Measurements from ENCODE around the gene NDUFAB1. TPM values are rescaled to one million over a fixed set of nuclear protein-coding genes. Genes with fewer than 3 reads are reported as not detected.

The NDUFAB1 gene
- total and polyA plus RNA-seq, 2 of the 13 experiments (the other 11 are each of a cell fraction or from before 2014, with no cell fraction given): 221 to 601 TPM

GRCh38 chr16:23595246-23595950 is 718 bp downstream of the NDUFAB1 start:
- WGBS (ENCODE audit: low lambda C conversion rate): 6% methylated on average over 34 of the region's 34 CpGs
- in situ Hi-C loops (cut with HindIII; ENCODE audit: extremely low pct_ligation_motif_present, low pct_unique_long_range_greater_than_20kb) (no loop called here), intact Hi-C loops (cut with micrococcal nuclease; ENCODE audit: unreplicated experiment) (no loop called here)
- Histone ChIP-seq H3K4me2 (ENCODE audit: low read depth, low read length) (peak overlapping the region; percentile 93), H3K9me3 (ENCODE audit: low read length) (no peaks in the 10 kb centered on the region), H3K36me3 (replicated peaks in 1 of 2; ENCODE audit: control insufficient read depth in 1 of 2, insufficient read depth in 2 of 2, low read length in 2 of 2) (peaks cover 22 to 34% of the 10 kb centered on the region in 2 experiments), H3K27ac (ENCODE audit: extremely low read length, insufficient read depth, low read length) (peak overlapping the region; percentile 80), H3K4me1 (ENCODE audit: insufficient read depth, low read length) (peaks cover 31% of the 10 kb centered on the region), H3K27me3 (ENCODE audit: control insufficient read depth in 1 of 2, insufficient read depth in 2 of 2, low read length in 2 of 2) (peaks cover 0 to 5% of the 10 kb centered on the region in 2 experiments; a peak in 1 of 5 replicates), H3K9ac (ENCODE audit: insufficient read depth, low read depth, low read length) (peak overlapping the region; percentile 97), H3K79me2 (ENCODE audit: insufficient read depth, low read length) (peaks cover 55% of the 10 kb centered on the region), H2AFZ (ENCODE audit: low read length) (no peak overlapping the region), H4K20me1 (ENCODE audit: insufficient read depth, low read length) (peaks cover 28% of the 10 kb centered on the region), H3K4me3 (replicated peaks in 1 of 3; ENCODE audit: insufficient read depth in 1 of 3, low read depth in 2 of 3, low read length in 3 of 3) (peak overlapping the region; percentile 72 to 98 (median 97))
- DNase-seq (ENCODE audit: low spot score): peak; percentile 61
- POLR2A ChIA-PET: no interaction called here
- no peak for FAIRE-seq
- peak; percentile 50 for ATAC-seq
- BruUV-seq (replicated peaks): TSS peak; percentile 63
- CTCF ChIA-PET (ENCODE audit: low intra/inter-chr PET ratio, low total read pairs): interaction anchor here (2.2 to 2.5 kb wide), 2 partner anchors 39 to 161 kb away, joined by 10 to 12 read pairs; partner anchors contain the start of genes EARS2 and UBFD1
- TF ChIP-seq ZNF460 (CRISPR knock-in tag; IDR thresholded peaks at IDR 0.05; ENCODE audit: borderline replicate concordance) (no peak), ZNF879 (CRISPR knock-in tag; IDR thresholded peaks at IDR 0.05) (no peak), FLYWCH1 (CRISPR knock-in tag; IDR thresholded peaks at IDR 0.05) (no peak), SP4 (CRISPR knock-in tag; IDR thresholded peaks at IDR 0.05) (0 out of 2 replicates have a peak, but pooled peaks have one; percentile 27), LBX2 (CRISPR knock-in tag; IDR thresholded peaks at IDR 0.05; ENCODE audit: borderline replicate concordance) (peak; percentile 35; the same call in 1 of the 2 replicates), SALL2 (CRISPR knock-in tag; IDR thresholded peaks at IDR 0.05) (no peak), NR2F2 (IDR thresholded peaks at IDR 0.05; ENCODE audit: borderline replicate concordance, low read depth) (no peak), KLF11 (CRISPR knock-in tag; IDR thresholded peaks at IDR 0.05) (no peak), SP5 (CRISPR knock-in tag; IDR thresholded peaks at IDR 0.05; ENCODE audit: borderline replicate concordance, low read depth) (no peak), MXD4 (CRISPR knock-in tag; IDR thresholded peaks at IDR 0.05) (no peak), SMYD3 (CRISPR knock-in tag; IDR thresholded peaks at IDR 0.05) (no peak), SIN3A (IDR thresholded peaks at IDR 0.05; ENCODE audit: borderline replicate concordance, low read depth, low read length) (0 out of 2 replicates have a peak, but pooled peaks have one; percentile 36), ZNF33A (CRISPR knock-in tag; IDR thresholded peaks at IDR 0.05; ENCODE audit: borderline replicate concordance) (peak; percentile 79; the same call in 1 of the 2 replicates), HNF4A (CRISPR knock-in tag; IDR thresholded peaks at IDR 0.05) (peak; percentile 73), ZNF777 (CRISPR knock-in tag; IDR thresholded peaks at IDR 0.05) (0 out of 2 replicates have a peak, but pooled peaks have one; percentile 18), FOSL2 (CRISPR knock-in tag; IDR thresholded peaks at IDR 0.05) (peak; percentile 3; the same call in 1 of the 2 replicates), ZNF780A (CRISPR knock-in tag; IDR thresholded peaks at IDR 0.05) (no peak), ZNF749 (CRISPR knock-in tag; IDR thresholded peaks at IDR 0.05; ENCODE audit: borderline replicate concordance) (no peak), ZBTB26 (CRISPR knock-in tag; IDR thresholded peaks at IDR 0.05; ENCODE audit: borderline replicate concordance) (no peak), THAP11 (CRISPR knock-in tag; IDR thresholded peaks at IDR 0.05) (no peak)
- TF ChIP-seq, protein P1, sequence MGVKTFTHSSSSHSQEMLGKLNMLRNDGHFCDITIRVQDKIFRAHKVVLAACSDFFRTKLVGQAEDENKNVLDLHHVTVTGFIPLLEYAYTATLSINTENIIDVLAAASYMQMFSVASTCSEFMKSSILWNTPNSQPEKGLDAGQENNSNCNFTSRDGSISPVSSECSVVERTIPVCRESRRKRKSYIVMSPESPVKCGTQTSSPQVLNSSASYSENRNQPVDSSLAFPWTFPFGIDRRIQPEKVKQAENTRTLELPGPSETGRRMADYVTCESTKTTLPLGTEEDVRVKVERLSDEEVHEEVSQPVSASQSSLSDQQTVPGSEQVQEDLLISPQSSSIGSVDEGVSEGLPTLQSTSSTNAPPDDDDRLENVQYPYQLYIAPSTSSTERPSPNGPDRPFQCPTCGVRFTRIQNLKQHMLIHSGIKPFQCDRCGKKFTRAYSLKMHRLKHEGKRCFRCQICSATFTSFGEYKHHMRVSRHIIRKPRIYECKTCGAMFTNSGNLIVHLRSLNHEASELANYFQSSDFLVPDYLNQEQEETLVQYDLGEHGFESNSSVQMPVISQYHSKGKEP (CRISPR knock-in tag; IDR thresholded peaks at IDR 0.05): no peak
- TF ChIP-seq, protein P2, sequence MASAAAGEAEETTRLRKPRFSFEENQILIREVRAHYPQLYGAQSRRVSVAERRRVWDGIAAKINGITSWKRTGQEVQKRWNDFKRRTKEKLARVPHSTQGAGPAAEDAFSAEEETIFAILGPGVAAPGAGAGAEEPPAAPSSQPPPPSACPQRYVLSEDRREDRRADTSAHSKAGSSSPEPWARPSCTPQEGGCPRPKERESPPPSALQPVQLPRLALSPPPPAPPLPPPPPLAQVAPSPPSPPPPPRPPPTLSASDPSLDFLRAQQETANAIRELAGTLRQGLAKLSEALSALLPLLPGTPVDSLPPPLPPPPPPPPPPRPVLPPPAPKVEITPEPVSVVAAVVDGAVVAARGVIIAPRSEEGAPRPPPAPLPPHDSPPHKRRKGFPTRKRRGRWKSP (CRISPR knock-in tag; IDR thresholded peaks at IDR 0.05): no peak; the same call in 1 of the 2 replicates

All from HepG2 (cell line).